Gastrocnemius medialis (tissue), 4 donors: Measurements from ENCODE around the gene PGAP6.

Experiments
- CTCF ChIP-seq, 5 experiments: fragments of 450-650 bp in 3 of 5; fragments of 200-600 bp in 2 of 5; sonication (generic) in 2 of 5; IDR thresholded peaks in 4 of 5; conservative IDR thresholded peaks in 1 of 5; 1 replicate in 4 of 5; 2 replicates in 1 of 5; pipeline ENCODE4 v1.5.1; 2016 to 2019; ENCODE audit warnings: antibody characterized with exemption in 5 of 5, mild to moderate bottlenecking in 3 of 5, moderate library complexity in 3 of 5
- POLR2A ChIP-seq, 2 donors: fragments of 450-650 bp; IDR thresholded peaks; one replicate each; pipeline ENCODE4 v1.6.1; 2017; ENCODE audit warnings: antibody characterized with exemption in 2 of 2, mild to moderate bottlenecking in 2 of 2, moderate library complexity in 2 of 2

GRCh38 chr16:337437-337836 is 44.3 kb downstream of the PGAP6 start:
- TF ChIP-seq CTCF (IDR thresholded peaks at IDR 0.05 in 4 of 5, conservative IDR thresholded peaks at IDR 0.05 in 1 of 5) (no peak), POLR2A (IDR thresholded peaks at IDR 0.05) (no peak)
